ENCODE results near the gene CLDN6.

Gene CLDN6

DNA sequence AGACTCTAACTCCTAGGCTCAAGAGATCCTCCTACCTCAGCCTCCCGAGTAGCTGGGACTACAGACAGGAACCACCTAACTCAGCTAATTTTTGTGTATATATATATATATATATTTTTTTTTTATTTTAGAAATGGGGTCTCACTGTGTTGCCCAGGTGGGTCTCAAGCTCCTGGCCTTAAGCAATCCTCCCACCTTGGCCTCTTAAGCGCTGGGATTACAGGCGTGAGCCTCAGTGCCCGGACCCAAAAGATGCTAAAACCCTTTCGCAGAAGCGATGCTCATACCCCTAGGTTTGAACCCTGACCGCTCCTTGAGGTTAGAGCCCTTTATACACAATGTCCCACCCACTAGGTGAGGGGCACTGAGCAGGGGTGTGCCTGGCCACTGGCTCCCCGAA, 7.5 kb downstream of the CLDN6 start:
- no peak for DNase-seq

DNA sequence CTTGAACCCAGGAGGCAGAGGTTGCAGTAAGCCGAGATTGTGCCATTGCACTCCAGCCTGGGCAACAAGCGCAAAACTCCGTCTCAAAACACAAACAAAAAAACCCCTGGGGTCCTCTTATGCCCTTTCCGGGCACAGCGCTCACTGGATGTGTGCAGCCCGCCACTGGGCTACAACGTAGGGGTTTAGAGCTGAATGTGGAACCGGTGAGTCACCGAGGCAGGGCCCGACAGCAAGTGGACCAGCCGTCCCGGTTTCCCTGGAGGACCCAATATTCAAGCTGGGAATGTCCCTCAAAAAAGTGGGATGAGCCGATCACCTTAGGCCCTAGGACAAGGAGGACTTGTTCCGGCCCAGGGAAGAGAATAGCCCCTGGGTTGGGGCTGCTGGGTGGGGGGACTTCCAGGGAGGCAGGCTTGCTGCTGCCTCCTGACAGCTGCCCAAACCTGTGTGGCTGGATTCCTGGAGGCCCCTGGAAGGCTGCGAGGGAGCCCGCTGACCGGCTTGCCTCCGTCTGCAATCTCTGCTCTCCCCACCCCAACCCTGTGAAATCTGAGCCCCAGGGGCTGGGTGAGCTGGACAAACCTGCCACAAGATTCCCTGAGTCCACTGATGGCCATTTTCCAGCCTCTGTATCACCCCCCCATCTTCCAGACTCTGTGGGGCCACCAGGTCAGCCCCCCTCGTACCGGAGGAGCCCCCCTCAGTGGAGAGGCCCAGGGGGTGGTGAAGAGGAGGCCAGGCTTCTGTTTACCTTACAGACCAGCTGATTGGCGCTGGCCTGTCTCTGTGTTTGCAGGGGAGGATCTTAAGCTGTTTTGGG, 8.2 kb downstream of the CLDN6 start:
- no peak for DNase-seq

DNA sequence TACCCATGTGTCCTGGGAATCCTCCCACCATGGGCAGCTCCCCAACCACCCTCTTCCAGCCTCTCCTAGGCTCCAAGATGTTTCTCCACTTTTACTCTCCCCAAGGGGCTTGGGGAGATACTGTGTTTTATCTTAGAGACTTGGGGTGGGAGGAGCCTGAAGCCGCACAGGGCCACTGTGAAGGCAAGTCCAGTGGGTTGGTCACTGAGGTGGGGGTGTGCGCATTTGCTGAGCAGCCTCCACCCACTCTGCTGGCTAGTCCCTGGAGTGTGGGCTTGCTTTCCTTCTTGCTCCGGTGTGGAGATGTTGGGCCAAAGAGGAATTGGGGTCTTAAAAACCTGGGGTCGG, 9.3 kb downstream of the CLDN6 start:
- DNase-seq = no peak

DNA sequence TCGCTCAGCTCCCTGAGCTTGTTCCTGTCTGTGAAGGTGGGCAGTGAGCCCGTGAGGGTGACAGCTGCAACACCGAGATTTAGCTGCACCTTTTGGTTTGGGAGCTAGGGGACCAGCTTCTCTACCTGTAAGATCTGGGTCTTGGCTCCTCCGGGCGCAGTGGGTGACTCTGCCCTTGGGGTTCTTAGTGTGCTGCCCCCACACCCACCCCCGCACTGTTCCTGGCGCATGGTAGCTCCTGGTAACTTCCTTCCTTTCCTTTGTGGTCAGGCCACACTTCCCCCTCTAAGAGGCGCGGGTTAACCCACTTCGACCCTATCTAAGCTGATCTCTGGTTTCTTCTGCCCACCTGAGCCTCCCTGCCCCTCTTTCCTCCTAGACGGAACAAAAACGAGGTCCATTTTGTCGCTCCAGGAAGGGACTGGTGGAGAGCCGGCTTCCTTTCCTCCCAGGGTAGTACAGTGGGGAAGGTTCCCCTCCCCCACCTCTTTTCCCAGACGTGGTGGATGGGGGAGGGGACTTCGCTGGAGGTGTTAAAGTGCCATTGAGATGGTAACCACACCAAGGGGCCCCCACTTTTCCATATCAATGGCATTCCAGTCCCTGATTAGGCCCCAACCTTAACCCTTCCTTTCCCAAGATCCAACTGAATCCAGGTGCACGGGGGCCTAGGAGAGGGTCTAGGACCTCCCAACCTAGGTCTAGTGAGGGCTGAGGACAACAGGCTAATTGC, 9.9 kb downstream of the CLDN6 start:
- DNase-seq = no peak

DNA sequence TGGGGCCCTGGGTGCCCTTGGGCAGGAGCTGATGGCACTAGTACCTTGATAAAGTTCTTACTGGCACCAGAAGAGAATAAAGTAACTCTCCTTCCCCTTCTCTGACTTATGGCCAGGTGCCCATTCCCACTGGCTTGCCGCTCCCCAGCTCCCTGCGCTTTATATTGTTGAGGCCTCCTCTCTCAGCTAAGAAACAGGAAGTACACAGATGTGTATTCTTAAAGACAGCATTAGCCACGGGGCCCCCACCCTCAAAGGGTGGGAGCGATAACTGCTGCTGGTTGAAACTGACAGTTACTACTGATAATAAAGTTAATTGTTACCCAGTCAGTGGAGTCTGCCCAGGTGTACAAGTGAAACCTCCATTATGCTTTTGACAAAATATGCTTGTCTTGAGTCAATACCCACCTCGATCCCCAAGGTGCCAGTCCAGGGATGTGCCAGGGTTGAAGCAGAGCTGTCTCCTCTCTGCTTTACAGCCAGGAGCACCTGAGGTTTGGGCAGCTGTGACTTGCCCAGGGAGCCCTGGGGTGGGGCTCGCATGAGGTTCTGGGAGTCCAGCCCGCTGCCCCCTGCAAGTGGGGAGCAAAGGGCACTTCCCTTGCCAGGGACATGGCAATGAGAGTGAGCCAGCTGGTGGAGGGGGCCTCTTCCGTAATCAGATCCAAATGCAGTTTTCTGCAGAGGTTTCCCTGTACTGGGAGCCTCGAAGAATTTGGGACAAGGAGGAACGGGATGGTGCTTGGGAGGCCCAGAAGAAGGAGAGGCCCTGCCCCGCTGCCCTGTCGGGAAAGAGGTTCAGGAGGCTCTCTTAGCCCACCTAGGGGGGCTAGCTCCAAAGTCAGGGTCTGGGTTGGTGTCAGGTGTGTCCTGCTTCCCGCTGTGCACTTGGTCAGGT, 10.7 kb downstream of the CLDN6 start:
- no peak for DNase-seq

DNA sequence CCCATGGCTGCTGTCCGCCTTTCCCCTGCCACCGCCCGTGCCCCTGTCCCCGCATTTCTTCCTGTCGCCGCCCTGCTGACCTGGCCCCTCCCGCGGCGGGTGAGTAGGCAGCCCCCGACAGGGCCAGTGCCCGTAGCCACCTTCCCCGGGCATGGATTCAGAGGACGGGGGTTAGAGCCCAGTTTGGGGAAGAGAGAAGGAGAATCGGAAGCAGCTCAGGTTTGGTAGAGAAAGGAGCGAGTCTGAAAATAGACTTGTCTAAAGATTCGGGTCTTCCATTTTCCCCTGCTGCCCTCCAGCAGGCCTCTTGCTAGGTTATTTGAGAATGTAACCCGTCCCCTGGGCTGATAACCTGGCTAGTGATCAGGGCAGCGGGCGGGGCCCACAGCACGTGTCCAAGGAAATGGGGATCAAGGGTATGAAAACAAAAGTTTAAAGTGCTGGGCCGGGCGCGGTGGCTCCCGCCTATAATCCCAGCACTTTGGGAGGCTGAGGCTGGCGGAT, 13.2 kb downstream of the CLDN6 start:
- DNase-seq = no peak

DNA sequence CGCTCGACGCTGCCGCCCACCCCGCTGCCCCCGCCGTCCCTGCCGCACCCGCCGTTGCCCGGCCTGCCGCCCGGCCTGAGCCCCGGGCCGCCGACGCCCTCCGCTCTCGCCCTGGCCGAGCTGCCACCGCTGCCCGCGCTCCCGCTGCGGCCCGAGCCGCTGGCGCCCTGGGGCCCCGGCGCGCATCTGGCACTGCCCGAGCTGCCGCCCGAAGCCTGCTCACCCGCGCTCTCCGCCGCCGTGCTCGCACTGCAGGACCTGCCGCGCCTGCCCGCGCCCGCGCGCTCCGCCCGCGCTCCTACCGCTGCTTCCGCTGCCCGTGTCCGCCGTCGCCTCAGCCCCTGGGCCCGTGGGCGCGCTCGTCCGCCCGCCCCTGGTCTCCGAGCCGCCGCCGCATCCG, 13.7 kb downstream of the CLDN6 start:
- no peak for DNase-seq

DNA sequence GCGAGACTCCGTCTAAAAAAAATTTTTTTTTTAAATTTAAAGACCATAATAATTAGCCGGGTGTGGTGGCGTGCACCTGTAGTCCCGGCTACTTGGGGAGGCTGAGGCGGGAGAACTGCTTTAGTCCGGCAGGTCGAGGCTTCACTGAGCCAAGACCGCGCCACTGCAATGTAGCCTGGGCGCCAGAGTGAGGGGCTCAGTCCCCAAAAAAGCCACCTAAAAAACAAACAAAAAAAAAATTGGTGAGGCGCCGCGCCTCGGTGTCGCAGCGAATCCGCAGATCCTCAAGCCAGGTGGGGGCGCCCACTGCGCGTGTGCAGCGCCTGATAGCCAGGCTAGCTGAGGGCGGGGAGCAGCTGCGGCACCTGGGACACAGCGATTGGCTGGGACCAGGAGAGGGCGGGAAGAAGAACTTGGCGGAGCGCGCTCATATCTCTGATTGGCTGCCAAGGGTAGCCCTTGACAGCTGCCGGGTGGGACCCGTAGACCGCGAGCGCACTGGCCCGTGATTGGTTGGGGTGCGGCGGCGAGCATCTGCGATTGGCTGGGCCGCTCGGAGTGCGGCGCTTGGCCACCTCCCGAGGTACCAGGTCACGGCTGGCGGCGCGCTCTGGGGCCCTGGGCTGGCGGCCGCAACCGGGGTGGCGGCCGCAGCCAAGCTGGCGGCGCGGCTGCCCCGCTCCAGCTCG, 14.3 kb downstream of the CLDN6 start:
- DNase-seq = peak; percentile 97

DNA sequence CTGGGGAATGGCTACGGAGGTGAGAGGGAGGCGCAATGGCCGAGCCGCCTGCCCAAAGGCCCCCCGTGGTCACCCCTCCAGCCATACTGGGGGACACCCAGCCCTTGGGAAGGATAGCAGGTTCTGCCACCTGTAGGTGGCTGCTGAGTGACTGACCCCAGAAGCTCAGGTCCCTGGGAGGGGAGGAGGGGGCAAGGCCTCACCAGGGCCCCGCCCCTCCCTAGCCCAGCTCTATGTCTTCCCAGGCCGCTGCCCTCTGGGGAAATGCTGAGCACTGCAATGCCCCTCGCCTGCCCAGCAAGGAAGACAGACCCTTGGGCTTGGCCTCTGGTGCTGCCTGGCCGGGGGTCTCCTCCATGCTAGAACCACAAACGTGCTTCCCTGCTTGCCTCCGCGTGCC, 16.7 kb downstream of the CLDN6 start:
- no peak for DNase-seq

DNA sequence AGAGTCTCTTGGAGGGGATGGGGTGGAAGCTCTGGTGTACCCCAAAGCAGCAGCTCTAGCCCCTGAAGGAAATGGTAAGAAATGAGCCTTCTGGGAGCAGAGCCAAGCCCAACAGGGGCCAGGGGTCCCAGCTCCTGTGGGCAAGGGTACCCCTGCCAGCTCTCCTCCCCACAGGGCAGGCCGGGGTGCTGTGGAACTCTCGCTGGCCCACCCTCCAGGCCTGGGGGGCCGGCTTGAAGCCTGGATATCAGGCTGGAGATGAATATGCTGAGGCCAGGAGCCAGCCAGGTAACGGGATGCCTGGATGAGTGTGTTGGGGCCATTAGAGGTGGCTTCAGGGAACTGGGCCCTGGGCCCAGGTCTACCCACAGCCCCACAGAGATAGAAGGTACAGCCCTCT, 17.4 kb downstream of the CLDN6 start:
- DNase-seq = no peak

DNA sequence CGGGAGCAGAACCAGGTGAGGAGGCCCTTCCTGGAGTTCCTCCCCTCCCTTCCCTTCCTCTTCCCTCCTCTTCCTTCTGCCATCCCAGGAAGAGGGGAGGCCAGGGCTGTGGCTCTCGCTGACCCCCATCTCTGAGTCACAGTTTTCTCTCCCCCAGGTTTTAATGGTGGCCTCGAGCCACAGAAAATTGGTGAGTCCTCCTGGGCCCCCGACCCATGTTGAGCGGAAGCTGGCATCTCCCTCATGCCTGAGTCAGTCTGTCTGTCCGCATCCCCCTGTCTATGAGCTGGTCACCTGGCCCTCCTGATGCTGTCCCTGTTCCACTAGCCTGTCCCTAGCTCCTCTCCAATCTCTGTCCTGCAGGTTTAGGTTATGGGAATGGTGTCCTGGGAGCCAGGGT, 18.1 kb downstream of the CLDN6 start:
- no peak for DNase-seq

DNA sequence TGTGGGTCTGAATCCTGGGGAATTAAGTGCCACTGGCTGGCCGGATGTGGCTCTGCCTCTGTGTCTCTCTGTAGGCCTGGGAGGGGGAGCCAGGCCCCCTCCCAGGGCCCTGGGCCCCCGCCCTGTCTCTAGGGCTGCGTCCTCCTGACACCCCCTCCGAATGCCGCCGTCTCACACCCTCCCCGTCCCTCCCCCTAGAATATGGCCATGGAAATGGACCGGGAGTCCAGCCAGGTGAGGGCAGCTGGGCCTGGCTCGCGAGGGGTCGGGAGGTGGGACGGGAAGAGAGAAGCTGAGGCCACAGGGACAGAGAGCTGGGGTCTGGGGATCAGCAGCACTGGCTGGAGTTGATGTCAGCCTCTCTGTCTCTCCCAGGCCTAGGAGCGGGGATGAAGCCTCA, 21.7 kb downstream of the CLDN6 start:
- no peak for DNase-seq

DNA sequence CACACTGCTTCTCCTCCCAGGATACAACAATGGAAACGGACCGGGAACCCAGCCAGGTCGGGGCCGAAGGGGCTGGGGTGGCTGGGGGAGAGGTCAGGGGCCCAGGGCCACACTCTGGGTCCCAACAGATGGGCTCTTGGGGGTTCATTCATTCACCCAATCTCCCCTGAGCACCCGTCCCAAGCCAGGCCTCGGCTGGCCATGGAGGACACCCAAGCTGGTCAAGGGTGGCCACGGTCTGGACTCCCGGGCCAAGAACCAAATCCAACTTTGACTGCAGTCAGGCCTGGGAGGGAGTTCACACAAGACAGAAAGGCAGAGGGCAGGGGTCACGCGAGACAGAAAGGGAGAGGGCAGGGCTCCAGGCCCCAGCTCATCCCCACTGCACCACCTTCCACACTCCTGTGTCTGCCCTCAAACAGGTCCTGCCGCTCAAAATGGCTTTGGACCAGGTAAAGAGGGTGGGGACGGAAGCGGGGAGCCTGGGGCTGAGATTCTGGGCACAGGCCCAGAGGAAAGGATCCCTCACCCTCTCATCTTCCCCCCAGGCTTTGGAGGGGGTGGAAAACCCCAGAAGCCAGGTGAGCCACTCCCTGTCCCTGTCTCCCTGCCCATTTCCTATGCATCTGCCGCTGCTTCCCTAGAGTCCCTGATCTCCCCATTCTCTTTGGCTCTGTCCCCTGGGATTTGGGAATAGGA, 25.5 kb downstream of the CLDN6 start:
- no peak for DNase-seq

DNA sequence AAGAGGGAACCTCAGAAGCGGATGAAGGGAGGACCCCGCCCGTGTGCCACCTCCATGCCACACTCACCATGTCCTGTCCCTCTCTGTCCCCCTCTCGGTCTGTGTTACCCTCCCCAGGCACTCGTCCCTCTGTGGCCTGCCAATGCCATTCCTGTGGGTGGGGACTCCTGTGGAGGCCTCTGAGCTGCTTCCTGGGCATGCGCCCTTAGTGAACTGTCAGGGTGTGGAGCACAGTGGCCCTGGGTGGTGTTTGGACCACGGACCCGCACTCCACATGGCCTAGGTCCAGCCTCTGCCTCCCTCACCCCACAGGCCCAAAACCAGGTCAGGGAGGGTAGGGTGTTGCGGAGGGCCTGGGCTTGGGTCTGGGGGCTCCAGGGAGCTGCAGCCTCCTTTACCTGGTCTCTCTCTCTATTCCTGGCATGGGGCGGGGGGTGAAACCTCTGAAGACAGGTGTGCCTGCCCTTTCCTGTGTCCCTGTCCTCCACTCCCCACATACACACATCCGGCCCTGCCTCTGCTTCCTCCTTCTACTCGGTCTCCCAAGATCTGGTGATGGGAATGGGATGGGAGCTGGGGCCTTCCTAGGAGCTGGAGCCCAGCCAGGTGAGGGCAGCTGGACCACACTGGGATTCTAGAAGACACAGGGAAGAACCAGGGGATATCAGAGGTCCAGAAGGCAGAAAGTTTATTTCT, 26.3 kb downstream of the CLDN6 start:
- DNase-seq = no peak

DNA sequence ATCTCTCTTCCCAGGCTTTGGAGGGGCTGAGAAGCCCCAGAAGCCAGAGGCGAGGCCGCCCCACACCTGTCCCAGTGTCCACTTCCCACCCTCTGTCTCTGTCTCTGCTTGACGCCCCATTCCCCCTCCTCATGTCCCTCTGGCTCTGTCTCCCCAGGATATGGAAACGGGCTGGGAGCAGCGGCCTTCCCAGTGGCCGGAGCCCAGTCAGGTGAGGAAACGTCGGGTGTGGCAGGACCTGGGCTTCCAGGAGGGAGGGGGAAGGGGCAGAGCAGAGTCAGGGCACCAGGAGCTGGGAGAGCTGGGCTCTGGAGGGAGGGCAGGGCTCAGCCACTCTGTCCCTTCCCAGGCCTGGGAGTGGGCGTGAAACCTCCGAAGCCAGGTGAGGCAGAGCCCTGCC, 27.1 kb downstream of the CLDN6 start:
- no peak for DNase-seq

DNA sequence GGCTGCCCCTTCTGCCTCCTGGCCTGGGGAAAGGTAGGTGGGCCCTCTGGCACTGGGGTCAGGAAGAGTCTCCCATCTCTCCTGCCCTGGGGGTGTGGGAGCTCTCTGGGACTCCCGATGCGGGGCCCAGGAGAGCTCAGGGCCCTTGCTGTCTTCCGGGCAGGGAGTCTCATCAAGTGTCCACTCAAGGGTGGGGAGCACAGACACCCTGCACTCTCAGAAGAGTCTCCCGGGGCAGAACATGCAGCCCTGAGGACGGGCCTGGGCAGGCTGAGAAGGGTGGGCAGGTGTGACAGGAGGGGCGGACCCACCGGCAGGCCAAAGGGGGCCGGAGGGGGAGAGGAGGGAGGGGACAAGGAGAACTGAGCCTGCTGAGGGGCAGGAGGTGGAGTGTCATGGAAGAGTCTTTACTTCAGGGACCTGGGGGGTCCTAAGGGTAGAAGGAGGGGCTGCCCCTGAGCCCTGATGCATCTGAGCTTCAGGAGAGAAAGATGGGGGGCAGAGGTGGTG, 29.3 kb downstream of the CLDN6 start:
- no peak for DNase-seq

DNA sequence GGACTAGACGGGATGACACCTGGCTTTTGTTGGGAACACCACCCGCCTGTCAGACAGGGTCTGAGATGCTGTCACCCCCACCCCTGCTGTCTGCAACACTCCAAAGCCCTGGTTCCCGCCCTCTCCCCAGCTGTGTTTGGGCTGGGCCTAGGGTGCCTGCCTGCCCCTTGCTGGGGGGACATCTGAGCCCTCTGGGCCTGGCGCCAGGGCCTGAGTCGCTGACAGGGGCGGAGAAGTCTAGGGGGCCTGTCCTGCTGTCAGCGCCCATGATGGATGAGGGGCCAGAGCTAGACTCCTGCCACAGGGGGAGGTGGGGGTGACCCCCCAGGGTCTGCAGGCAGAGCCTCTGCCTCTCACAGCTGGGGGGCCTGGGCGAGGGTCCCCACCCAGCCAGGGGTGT, 30.1 kb downstream of the CLDN6 start:
- peak; percentile 60 for DNase-seq

DNA sequence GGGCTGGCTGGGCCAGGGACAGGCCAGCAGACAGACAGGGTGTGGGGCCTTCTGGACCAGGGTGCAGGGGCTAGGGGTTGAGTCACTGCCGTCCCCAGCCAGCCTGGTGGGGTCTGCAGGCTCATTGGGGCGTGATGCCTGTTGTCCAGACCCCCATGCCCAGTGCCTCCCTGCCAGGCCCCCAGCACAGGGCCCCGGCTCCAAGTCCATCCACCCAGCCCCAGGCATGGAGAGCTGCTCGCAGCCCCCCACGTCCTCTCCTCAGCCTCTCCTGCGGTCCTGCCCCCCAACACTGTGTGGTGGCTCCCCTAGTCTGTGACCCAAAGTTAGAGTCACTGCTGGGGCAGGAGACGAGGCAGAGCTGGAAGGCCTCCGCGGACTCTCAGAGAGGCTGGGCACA, 30.7 kb downstream of the CLDN6 start:
- DNase-seq = no peak

DNA sequence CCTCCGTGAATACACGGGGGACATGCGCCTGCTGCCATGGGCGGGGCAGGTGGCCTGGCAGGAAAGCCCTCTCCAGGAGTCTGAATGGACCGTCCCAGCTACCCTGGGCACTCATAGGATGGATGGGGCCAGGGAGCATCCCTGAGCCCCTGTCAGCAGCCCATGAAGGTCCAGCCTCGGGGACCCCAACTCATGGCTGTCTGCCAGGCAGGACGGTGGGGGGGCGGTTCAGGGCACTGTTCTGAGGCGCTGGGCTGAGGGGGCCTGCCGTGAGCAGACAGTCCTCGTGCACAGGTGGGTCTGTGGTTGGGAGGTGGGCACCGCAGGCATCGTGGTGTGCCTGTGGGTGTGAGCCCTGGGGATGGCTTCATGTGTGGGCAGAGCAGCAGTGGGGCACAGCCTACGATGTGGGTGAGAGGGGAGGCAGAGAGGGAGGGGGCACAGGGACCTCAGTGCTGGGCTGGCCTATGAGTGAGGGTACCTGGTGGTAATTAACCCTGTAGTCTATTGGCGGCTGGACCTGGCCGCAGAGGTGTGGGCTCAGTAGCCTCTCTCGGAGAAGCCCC, 31.3 kb downstream of the CLDN6 start:
- no peak for DNase-seq

DNA sequence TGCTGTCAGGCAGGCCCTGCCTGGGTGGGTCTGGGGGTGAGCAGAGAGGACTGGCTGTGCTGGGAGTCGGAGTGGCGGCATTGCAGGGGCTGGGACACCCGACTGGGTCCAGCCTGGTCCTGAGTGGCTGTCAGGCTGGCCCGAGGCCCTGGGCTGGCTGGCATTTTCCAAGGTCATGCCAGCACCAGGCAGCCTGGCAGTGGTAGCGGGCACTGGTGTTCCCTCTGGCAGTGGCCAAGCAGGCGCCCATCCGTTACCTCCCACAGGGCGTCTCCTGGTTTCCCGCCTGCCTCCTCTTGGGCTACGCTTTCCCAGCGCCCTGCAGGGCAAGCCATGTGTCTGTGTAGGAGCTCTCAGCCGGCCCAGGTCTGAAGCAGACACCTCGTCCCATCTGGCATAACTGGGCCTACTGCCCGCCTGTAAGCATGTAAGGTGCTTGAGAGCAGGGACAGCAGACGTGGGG, 32.1 kb downstream of the CLDN6 start:
- peak; percentile 93 for DNase-seq

DNA sequence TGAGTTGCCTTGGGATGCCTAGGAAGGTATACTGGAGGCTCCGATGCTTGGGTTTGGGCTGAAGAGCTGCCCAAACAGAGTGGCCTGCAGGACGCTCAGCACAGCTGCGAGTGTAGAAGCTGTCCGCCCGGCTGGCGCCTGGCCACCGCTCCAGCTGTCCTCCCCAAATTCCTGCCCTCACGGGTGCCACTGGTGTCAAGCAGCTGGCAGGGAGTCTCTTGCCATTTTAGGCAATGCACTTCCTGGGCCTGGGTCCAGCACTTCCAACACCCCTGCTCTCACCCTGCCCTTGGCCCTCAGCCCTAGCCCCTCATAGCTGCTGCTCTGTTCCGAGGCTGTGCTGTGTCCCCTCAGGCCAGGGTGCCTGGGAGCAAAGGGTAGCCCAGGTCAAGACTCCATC, 32.5 kb downstream of the CLDN6 start:
- DNase-seq = peak; percentile 49

All from DMS 273 treated with DMSO at 0.1 percent for 48 hours (cell line).